GM18909 (cell line): Measurements from ENCODE around the gene ZMYM2.

Source experiments
- ATAC-seq: cut with Tn5 transposase; IDR thresholded peaks from one replicate; pipeline ENCODE4 v1.9.1; 2021; ENCODE audit warnings: mild to moderate bottlenecking; ENCODE audit not compliant: unreplicated experiment, poor library complexity

Gene ZMYM2

GRCh38 chr13:20043207-20043925 lies 84.8 kb downstream of the ZMYM2 start:
- no peak for ATAC-seq

DNA sequence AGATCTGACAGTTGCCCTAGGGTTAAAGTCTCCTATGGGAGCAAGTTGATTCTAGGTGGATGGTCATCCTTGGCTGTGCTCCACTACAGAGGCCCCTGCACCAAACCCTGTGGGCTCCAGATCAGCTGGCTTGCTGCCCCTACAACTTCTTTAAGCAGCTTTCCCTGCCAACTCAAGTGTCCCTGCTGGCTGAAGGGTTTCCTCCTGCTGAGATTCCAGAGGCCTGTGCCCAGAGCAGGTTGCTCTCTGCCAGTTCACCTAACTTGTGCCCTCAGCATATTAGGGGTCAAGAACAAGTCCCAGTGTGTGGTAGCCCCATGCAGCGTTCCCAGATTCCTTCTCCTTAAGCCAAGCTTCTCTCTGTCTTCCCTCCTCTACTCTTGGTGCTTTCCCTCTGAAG lies 85.6 kb downstream of the ZMYM2 start:
- ATAC-seq: no peak

- no peak for ATAC-seq
Measured at GRCh38 chr13:20045950-20046548, 87.5 kb downstream of the ZMYM2 start.

- no peak for ATAC-seq
Measured at GRCh38 chr13:20049558-20050473, 91.3 kb downstream of the ZMYM2 start.

- no peak for ATAC-seq
Measured at GRCh38 chr13:20051366-20051765, 92.8 kb downstream of the ZMYM2 start.

DNA sequence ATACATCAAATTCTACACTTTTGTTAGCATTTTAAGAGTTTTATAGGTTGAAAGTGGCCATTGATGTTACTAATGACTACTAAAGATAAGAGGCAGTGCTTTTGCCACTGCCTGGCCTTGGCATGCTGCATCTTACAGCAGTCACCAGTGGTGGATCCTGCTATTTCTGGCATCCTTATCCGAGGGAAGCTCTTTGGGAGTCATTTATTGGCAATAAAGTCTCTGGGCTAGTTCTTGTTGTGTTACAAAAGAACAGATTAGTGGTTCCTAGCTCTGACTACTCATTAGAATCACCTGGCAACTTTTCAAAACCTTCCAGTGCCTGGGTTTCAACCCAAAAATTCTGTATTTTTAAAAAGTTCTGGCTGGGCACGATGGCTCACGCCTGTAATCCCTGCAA lies 94.5 kb downstream of the ZMYM2 start:
- ATAC-seq: no peak

DNA sequence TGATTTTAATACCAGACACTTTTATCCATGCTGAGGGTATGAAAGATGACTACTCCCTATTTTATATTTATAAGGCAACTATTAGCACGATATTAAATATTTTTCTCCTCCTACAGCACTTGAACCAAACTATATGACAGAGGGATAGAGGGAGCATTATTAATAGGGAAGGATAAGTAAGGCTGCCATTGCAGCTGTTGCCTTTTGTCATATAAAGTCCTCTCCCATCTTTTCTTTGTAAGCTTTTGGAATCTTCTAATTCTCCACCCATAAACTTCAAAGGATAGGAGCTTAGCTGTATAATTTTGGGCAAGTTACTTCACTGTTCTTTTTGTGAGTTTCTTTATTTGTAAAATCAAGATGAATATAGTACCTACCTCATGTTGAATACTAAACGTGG lies 95.4 kb downstream of the ZMYM2 start:
- no peak for ATAC-seq

DNA sequence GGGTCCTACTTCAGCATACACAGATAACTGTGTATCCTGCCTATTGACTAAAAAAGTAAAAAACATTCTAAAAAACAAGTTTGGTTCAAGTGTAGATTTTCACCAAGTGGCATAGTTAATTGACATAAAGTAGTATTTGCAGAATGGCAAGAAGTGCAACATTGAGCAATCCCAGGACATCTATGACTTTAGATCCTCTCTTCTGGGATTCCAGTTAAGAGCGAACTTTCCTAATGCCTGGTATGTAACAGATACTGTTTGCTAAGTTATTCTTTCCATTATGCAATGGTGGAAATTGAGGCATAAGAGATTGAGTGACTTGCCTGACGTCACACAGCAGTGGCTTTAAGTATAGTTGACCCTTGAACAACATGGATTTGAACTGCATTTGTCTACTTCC lies 96.1 kb downstream of the ZMYM2 start:
- ATAC-seq: no peak

DNA sequence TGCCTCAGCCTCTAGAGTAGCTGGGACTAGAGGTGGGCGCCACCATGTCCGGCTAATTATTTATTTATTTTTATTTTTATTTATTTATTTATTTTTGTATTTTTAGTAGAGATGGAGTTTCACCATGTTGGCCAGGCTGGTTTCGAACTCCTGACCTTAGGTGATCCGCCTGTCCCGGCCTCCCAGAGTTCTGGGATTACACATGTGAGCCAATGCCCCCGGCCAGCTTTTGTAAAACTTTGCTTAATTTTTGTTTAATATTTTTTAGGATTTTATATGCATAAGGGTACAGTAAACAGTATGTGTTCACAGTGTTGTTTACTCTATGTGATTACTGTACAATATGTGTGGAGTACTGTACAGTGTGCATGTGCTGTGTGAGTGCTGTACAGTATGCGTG lies 98.7 kb downstream of the ZMYM2 start:
- no peak for ATAC-seq

DNA sequence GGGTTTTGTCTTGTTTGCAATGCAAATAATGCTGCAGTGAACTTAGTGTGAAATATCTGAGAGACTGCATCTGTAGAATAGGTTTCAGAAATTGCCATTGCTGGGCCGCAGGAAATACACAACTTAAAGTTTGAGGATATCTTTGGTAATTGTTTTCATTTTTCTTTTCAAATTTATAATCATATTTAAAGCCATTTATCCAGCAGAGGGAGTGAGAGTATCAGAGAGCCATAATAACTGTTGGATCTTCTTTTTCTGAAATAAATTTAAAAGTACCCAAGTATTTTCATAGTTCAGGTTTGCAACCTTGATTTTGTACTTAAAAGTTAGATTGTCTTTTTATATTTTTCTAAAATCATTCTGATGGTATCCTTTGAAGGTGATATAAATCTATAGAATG lies 99.4 kb downstream of the ZMYM2 start:
- ATAC-seq: no peak

GRCh38 chr13:20058476-20058875 lies 99.9 kb downstream of the ZMYM2 start:
- no peak for ATAC-seq

DNA sequence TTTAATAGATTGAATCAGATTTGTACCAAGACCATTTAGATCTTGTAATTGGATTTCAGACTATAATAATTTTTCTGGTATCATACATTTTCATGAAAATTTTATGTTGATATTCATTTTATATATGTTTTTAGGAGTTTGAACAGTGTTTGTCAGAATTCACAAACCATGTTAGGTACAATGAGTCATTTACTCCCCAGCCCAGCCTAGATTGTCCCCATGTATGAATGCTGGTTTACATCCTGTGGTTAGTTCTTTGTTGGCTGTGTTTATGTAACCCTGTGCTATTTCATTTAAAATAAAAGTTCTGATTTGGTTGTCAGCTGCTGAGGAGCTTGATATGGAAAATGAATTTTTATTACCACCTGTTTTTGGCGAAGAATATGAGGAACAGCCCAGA lies 105.6 kb downstream of the ZMYM2 start:
- ATAC-seq: no peak

GRCh38 chr13:20065516-20065915 lies 107.0 kb downstream of the ZMYM2 start:
- ATAC-seq: no peak

GRCh38 chr13:20069956-20070355 lies 111.4 kb downstream of the ZMYM2 start:
- ATAC-seq: no peak

DNA sequence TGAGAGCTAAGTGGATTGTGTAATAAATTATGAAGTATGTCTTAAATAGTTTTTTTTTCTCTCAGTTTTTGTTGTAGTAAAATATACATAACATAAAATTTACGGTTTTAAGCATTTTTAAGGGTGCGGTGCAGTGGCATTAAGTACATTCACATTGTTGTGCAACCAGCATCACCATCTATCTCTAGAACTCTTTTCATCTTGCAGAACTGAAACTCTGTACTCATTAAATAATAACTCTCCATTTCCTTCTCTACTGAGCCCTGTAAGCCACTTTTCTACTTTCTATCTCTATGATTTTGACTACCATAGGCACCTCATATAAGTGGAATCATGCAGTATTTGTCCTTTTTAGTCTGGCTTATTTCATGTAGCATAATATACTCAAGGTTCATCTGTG lies 115.2 kb downstream of the ZMYM2 start:
- peak; percentile 90 for ATAC-seq

DNA sequence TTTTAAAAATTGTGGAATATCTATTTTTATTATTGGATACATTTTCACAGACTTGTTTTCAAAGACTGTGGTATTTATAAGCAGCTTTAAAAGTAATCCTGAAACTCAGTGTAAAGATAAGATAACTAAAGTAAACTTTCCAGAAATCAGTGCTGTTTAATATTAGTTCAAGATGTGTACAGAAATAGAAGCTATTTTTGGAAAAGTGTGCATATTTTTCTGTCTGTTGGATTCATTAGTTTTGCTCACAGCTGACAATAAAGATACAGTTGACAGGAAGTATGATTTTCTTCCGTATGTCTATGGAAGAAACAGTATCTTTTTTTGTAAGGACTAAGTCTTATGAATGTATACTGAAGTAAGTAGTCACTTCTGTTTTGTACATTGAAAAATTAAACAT lies 116.4 kb downstream of the ZMYM2 start:
- ATAC-seq: no peak

DNA sequence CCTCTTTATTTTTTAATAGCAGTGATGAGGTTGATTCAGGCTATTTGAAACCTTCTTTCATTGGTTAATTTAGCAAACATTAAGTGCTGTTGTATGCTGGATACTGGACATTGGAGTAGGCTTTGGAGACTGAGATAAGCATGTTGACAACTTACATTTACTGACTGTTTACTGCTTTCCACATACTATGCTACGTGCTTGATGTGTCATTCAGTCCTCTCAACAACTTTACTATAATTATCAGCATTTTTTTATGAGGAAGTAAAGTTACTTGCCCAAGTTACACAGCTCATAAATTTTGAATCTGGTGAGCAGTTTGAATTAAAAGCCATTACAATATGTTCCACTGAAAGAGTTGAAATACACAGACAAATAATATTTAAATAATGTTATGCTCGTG lies 118.6 kb downstream of the ZMYM2 start:
- no peak for ATAC-seq

- no peak for ATAC-seq
Measured at GRCh38 chr13:20080377-20081164, 122.0 kb downstream of the ZMYM2 start.

GRCh38 chr13:20090349-20090748 lies 131.8 kb downstream of the ZMYM2 start:
- ATAC-seq: no peak

GRCh38 chr13:20093951-20094350 lies 135.4 kb downstream of the ZMYM2 start:
- ATAC-seq: no peak
